K562 (cell line): ENCODE results near the gene MECR. TPM values are rescaled to one million over a fixed set of nuclear protein-coding genes. Genes with fewer than 3 reads are reported as not detected.

Source experiments
- DPF2 ChIP-seq: fragments of 450-650 bp; IDR thresholded peaks from 2 replicates; pipeline ENCODE4 v1.6.1; 2016
- ESRRA ChIP-seq: fragments of 450-650 bp; IDR thresholded peaks from 2 replicates; pipeline ENCODE4 v1.6.1; 2014; ENCODE audit warnings: low read depth, mild to moderate bottlenecking, moderate library complexity, borderline replicate concordance
- HDAC1 ChIP-seq, 2 experiments: fragments of 450-650 bp; IDR thresholded peaks; 2 replicates each; pipeline ENCODE4 v1.6.1; 2016 to 2017; ENCODE audit warnings: inconsistent platforms in 1 of 2, mild to moderate bottlenecking in 1 of 2, moderate library complexity in 1 of 2
- HDAC2 ChIP-seq: fragments of 450-650 bp; IDR thresholded peaks from 2 replicates; pipeline ENCODE4 v1.6.1; 2016; ENCODE audit warnings: mild to moderate bottlenecking
- KDM1A ChIP-seq, 2 experiments: fragments of 450-650 bp; IDR thresholded peaks; 2 replicates each; pipeline ENCODE4 v1.6.1; 2016; ENCODE audit warnings: mild to moderate bottlenecking in 2 of 2
- KHSRP ChIP-seq: fragments of 450-650 bp; IDR thresholded peaks from 2 replicates; pipeline ENCODE4 v1.6.1; 2017
- MAFG ChIP-seq: fragments of 450-650 bp; conservative IDR thresholded peaks from 2 replicates; pipeline ENCODE4 v1.6.1; 2016; ENCODE audit warnings: missing genetic modification characterization, missing compliant biosample characterization
- MLLT1 ChIP-seq, 2 experiments: fragments of 450-650 bp; IDR thresholded peaks; 2 replicates each; pipeline ENCODE4 v1.6.1; 2016
- MYNN ChIP-seq, 2 experiments: sonication (generic); formaldehyde crosslinking in 1 of 2; IDR thresholded peaks; 2 replicates each; pipeline versions ENCODE4 v1.5.0 to v1.6.1; 2016 to 2020; ENCODE audit warnings: antibody characterized with exemption in 1 of 2, missing genetic modification reagents in 1 of 2
- RBM34 ChIP-seq: fragments of 200-400 bp; formaldehyde crosslinking; IDR thresholded peaks from 2 replicates; pipeline ENCODE4 v1.6.1; 2018; ENCODE audit warnings: low read length, borderline replicate concordance; ENCODE audit not compliant: insufficient read depth
- RCOR1 ChIP-seq, 2 experiments: IDR thresholded peaks; 2 replicates each; pipeline ENCODE4 v1.6.1; 2012; ENCODE audit warnings: low read depth in 2 of 2, low read length in 2 of 2, borderline replicate concordance in 1 of 2, improper control_type of control experiment in 1 of 2
- SNIP1 ChIP-seq: fragments of 450-650 bp; IDR thresholded peaks from 2 replicates; pipeline ENCODE4 v1.7.1; 2017; ENCODE audit warnings: low read depth, mild to moderate bottlenecking
- SOX6 ChIP-seq: fragments of 450-650 bp; IDR thresholded peaks from 2 replicates; pipeline ENCODE4 v1.6.1; 2014; ENCODE audit warnings: mild to moderate bottlenecking
- USF2 ChIP-seq: sonication (generic); formaldehyde crosslinking; IDR thresholded peaks from 2 replicates; pipeline ENCODE4 v1.5.0; 2020; ENCODE audit warnings: missing genetic modification reagents
- ZBTB11 ChIP-seq, 3 experiments: fragments of 200-800 bp in 1 of 3; fragments of 250-450 bp in 1 of 3; fragments of 450-650 bp in 1 of 3; sonication (Bioruptor Pico) in 1 of 3; sonication (Bioruptor generic) in 1 of 3; formaldehyde crosslinking in 1 of 3; IDR thresholded peaks; 2 replicates each; pipeline versions ENCODE4 v1.6.1 to v1.8.0; 2016 to 2022; ENCODE audit warnings: mild to moderate bottlenecking in 2 of 3, missing genetic modification characterization in 2 of 3, missing compliant biosample characterization in 1 of 3, moderate library complexity in 1 of 3
- ZBTB34 ChIP-seq: fragments of 250-450 bp; sonication (Bioruptor Pico); IDR thresholded peaks from 2 replicates; pipeline ENCODE4 v1.8.0; 2021; ENCODE audit warnings: mild to moderate bottlenecking, moderate library complexity
- ZNF76 ChIP-seq: fragments of 250-450 bp; sonication (Bioruptor Pico); IDR thresholded peaks from 2 replicates; pipeline ENCODE4 v1.4.0; 2020; ENCODE audit warnings: mild to moderate bottlenecking, moderate library complexity, borderline replicate concordance
- ZNF77 ChIP-seq: fragments of 250-450 bp; sonication (Bioruptor Pico); IDR thresholded peaks from 2 replicates; pipeline ENCODE4 v1.5.0; 2020
- ZNF778 ChIP-seq: fragments of 450-650 bp; formaldehyde crosslinking; IDR thresholded peaks from 2 replicates; pipeline ENCODE4 v1.4.0; 2020; ENCODE audit warnings: mild to moderate bottlenecking, moderate library complexity
- ZNF785 ChIP-seq: fragments of 250-450 bp; sonication (Bioruptor Pico); IDR thresholded peaks from 2 replicates; pipeline ENCODE4 v1.4.0; 2020; ENCODE audit warnings: mild to moderate bottlenecking
- ZNF79 ChIP-seq: fragments of 250-450 bp; sonication (Bioruptor Pico); IDR thresholded peaks from 2 replicates; pipeline ENCODE4 v1.4.0; 2020; ENCODE audit warnings: low read depth, mild to moderate bottlenecking, moderate library complexity
- ZNF830 ChIP-seq: fragments of 250-450 bp; sonication (Bioruptor Pico); IDR thresholded peaks from 2 replicates; pipeline ENCODE4 v1.5.0; 2021; ENCODE audit warnings: mild to moderate bottlenecking
- ZZZ3 ChIP-seq: fragments of 450-650 bp; IDR thresholded peaks from 2 replicates; pipeline ENCODE4 v1.6.1; 2016; ENCODE audit warnings: antibody characterized with exemption, mild to moderate bottlenecking, moderate library complexity
- polyA plus RNA-seq, 8 experiments: library from polyadenylated mRNA; depleted of rRNA in 4 of 8; stranded (reverse) in 5 of 8; unstranded in 3 of 8; fragments of >200 nt; fragmentation: Nextera tagmentation in 2 of 8; fragmentation: Illumina TruSeq in 1 of 8; extraction: Ambion mirVana in 2 of 8; extraction: Trizol in 1 of 8; gene quantifications; 2 replicates each; pipeline versions ENCODE4 v1.2.1 to v1.2.3, GENCODE V29; 2011 to 2014; ENCODE audit warnings: inconsistent platforms in 1 of 8, missing spikeins in 1 of 8
- total RNA-seq, 7 experiments: library from RNA; depleted of rRNA in 6 of 7; stranded (reverse); fragments of >200 nt in 6 of 7; fragmentation: Illumina TruSeq in 2 of 7; extraction: Trizol in 2 of 7; gene quantifications; 2 replicates each; pipeline versions ENCODE4 v1.2.1 to v1.2.3, GENCODE V29; 2011 to 2021; ENCODE audit warnings: low replicate concordance in 1 of 7

Gene MECR
- total and polyA plus RNA-seq, 9 of the 15 experiments (the other 6 are each of a cell fraction or from before 2014, with no cell fraction given), result 10.4 to 58.6 (median 42.9) TPM

GRCh38 chr1:29183287-29183686, 47.4 kb downstream of the MECR start (continued):
- TF ChIP-seq ESRRA (0 out of 2 replicates have a peak, but pooled peaks have one; percentile 11), KHSRP (no peak), USF2 (CRISPR knock-in tag) (no peak), MLLT1 (IDR thresholded peaks at IDR 0.05) (no peak), ZNF79 (CRISPR knock-in tag) (no peak), ZZZ3 (no peak), RCOR1 (IDR thresholded peaks at IDR 0.05; ENCODE audit: borderline replicate concordance in 1 of 2, low read depth in 2 of 2, low read length in 2 of 2) (0 out of 4 replicates have a peak, but pooled peaks of 1 of the 2 experiments have one; percentile 58), SOX6 (0 out of 2 replicates have a peak, but pooled peaks have one; percentile 12), DPF2 (peak; percentile 70), MYNN (IDR thresholded peaks at IDR 0.05) (no peak), MYNN (CRISPR knock-in tag; IDR thresholded peaks at IDR 0.05) (no peak), MAFG (no peak), HDAC2 (0 out of 2 replicates have a peak, but pooled peaks have one; percentile 20), ZBTB34 (CRISPR knock-in tag) (no peak), ZBTB11 (CRISPR knock-in tag; IDR thresholded peaks at IDR 0.05) (no peak), ZNF785 (CRISPR knock-in tag) (no peak), HDAC1 (IDR thresholded peaks at IDR 0.05) (peak in 1 of 2 experiments; percentile 36; a peak in 1 of 4 replicates), ZNF778 (no peak), SNIP1 (no peak), ZNF76 (CRISPR knock-in tag) (no peak), ZNF830 (no peak), ZNF77 (no peak), KDM1A (IDR thresholded peaks at IDR 0.05) (0 out of 4 replicates have a peak, but pooled peaks of 1 of the 2 experiments have one; percentile 20), RBM34 (no peak)
